CD4-positive, alpha-beta T cell treated with Interleukin-4 for 1 hour (primary cell): Measurements from ENCODE around the gene IFRD2.
A peak's percentile ranks its signal among the peaks of the same experiment; 100 is the strongest.
"Not testable (repeated sequence)": the region's sequence is repeated elsewhere in the genome, so short reads cannot be mapped to it uniquely, and the experiment has no call there.

Experiments
- DNase-seq, 2 donors: peaks; one replicate each; pipeline ENCODE4 v3.0.0-alpha.2; 2020 to 2022

The IFRD2 gene

GRCh38 chr3:50323614-50324199 lies 31.5 kb upstream of the IFRD2 start:
- DNase-seq = no peak

GRCh38 chr3:50323092-50323600 lies 30.9 kb upstream of the IFRD2 start:
- DNase-seq = no peak

- no peak for DNase-seq
These were observed 30.3 kb upstream of the IFRD2 start, which contains the start of gene HYAL2 for GRCh38 chr3:50322386-50323091. Gene HYAL2 (minus strand): TSS chr3:50322745. CDS start chr3:50320489, 2,256 bp downstream.

GRCh38 chr3:50322115-50322385 lies 29.8 kb upstream of the IFRD2 start:
- no peak for DNase-seq

- DNase-seq = peak; percentile 84 to 87
These were observed 29.3 kb upstream of the IFRD2 start for GRCh38 chr3:50321336-50322114.

- DNase-seq = peak in 1 of 2 donors; percentile 54
These were observed 28.7 kb upstream of the IFRD2 start for GRCh38 chr3:50320853-50321335.

GRCh38 chr3:50319894-50320625 lies 27.8 kb upstream of the IFRD2 start:
- no peak for DNase-seq

GRCh38 chr3:50319181-50319893 lies 27.1 kb upstream of the IFRD2 start:
- DNase-seq = no peak

GRCh38 chr3:50318615-50319014 lies 26.4 kb upstream of the IFRD2 start:
- DNase-seq = peak in 1 of 2 donors; percentile 24

GRCh38 chr3:50318163-50318562 lies 25.9 kb upstream of the IFRD2 start:
- no peak for DNase-seq

- no peak for DNase-seq
These were observed 25.1 kb upstream of the IFRD2 start for GRCh38 chr3:50317300-50317699.

GRCh38 chr3:50316657-50317242 lies 24.5 kb upstream of the IFRD2 start:
- peak; percentile 62 to 76 for DNase-seq

GRCh38 chr3:50314816-50315215 lies 22.6 kb upstream of the IFRD2 start:
- DNase-seq = no peak

GRCh38 chr3:50314342-50314741 lies 22.1 kb upstream of the IFRD2 start:
- no peak for DNase-seq

GRCh38 chr3:50312041-50312440 lies 19.8 kb upstream of the IFRD2 start:
- not testable (repeated sequence) for DNase-seq

GRCh38 chr3:50304601-50305000 lies 12.4 kb upstream of the IFRD2 start:
- DNase-seq = no peak

GRCh38 chr3:50303013-50303815 lies 11.0 kb upstream of the IFRD2 start, which contains the start of gene HYAL1:
Gene HYAL1 (minus strand): TSS chr3:50303574. CDS start chr3:50302956, 618 bp downstream.
- no peak for DNase-seq

- DNase-seq = no peak
These were observed 10.1 kb upstream of the IFRD2 start for GRCh38 chr3:50302095-50303012.

GRCh38 chr3:50300681-50301254 lies 8.5 kb upstream of the IFRD2 start:
- DNase-seq = no peak
